ENCODE results near the gene ANKRD52.

The ANKRD52 gene

DNA sequence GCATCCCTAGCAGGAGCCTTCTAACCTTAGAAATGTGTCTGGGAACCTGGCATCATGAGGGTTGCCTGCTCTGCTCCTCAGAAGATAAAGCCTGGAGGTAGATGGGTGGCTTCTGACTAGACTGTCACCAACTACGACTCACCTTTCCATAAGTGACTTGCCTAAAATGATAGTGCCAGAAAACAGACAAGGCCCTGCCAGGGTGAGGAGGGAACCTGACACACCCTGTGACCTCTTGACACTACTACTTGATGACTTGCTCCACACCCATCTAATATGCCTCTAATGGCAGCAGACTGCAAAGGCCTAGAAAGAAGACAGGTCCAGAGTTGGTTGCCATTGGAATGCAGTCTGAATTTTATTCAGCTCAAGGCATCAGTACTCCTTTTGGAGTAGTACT, 45.8 kb downstream of the ANKRD52 start:
- no peak for DNase-seq (ENCODE audit: low read depth, low spot score)

DNA sequence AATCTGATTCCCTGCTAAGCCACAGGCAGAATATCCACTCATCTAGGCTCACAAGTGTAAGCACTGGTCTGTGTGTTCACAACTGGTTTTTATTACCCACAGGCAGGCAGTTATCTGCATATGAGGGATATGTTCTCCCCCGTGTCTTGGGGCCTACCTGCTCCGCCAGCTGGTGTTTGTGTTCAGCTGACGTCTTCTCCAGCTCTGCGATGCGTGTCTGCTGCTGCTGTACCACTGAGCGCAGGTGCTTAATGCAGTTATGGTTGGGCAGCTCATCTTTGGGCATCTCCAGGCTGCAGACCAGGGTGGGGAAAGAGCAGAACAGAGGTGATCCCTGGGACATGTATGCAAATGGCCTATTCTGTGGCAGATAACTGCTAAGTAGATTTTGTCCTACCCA, 50.2 kb downstream of the ANKRD52 start:
- DNase-seq (ENCODE audit: low read depth, low spot score), result no peak

DNA sequence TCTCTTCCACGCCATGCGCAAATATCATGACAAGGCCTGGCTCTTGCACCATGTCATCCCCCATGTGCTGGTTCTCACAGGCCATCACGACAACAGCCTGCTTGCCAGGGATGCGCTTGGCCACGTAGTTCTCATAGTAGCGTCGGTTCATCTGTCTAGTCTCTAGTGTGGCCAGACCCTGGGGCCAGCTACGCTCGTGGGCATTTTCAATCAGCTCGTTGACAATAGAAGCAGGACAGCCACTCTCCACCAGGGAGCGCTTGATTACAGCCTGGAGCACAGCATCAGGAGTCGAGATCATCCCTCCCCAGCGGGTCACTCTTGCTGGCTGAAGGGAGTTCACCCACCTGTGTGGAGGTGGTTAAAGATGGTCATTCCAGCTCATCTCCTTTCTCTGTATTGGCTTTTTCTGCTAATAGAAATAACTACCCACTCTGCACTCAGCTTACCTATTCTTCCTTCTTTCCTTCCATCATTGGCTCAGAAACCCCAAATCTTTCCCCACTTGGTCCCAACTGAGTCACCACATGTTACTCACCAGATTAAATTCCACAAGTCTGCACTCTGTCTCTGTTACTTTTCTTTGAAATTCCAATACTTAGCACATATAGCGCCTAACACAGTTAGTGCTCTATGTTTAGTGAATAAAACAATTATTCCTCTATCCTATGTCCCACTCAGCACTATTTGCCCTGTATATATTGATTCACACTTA, 51.6 kb downstream of the ANKRD52 start:
- peak; percentile 74 for DNase-seq (ENCODE audit: low read depth, low spot score)

DNA sequence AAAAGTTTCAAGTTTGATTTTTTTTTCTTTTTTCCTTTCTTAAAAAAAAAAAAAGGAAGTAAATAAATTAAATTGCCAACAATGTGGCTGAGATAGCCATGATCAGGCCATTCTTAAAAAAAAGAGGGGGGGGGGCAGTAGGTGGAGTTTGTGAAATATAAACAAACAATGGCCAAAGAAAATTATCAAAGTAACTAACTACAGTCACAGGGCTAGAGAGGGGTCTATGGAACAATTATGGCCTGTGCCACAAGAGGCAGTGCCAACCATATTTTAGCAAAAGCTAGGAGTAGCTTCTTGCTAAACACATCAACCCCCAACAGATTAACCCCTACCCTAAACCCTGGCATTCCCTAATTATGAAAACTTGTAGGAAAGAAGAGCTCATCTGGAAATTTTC, 52.7 kb downstream of the ANKRD52 start:
- no peak for DNase-seq (ENCODE audit: low read depth, low spot score)

DNA sequence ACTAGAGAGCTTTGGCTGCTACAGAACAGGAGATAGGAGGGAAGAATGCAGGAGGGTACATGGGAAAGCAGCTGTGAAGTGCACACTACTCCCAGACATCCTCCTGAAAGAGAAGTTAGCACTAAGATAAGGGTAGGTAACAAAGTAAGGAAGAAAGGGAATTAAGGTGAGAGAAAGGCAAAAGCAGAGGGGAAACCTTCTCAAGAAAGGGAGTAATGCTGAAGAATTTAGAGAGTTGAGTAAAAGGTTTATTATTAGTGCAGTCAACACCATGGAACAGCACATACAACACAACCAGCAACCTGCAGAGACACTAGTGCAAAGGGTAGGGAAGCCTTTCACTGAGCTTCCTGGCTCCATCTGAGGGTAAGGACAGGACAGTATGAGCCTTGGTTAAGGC, 53.9 kb downstream of the ANKRD52 start:
- no peak for DNase-seq (ENCODE audit: low read depth, low spot score)

DNA sequence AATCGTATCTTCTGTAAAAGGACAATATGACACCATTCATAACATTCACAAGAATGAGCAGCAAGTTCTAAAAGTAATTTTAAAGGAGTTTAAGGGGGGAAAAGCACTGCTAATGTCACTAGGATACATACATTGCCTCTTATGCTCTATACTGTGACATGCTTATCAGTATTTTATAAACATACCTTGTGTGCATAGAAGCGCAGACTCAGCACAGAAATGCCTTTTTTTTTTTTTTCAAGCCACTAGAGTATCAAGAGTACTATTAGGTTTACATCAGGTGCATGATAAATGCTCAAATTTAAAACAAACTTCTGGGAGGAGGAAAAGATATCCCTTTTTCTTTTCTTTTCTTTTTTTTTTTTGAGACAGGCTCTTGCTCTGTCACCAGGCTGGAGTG, 55.3 kb downstream of the ANKRD52 start:
- DNase-seq (ENCODE audit: low read depth, low spot score), result no peak

DNA sequence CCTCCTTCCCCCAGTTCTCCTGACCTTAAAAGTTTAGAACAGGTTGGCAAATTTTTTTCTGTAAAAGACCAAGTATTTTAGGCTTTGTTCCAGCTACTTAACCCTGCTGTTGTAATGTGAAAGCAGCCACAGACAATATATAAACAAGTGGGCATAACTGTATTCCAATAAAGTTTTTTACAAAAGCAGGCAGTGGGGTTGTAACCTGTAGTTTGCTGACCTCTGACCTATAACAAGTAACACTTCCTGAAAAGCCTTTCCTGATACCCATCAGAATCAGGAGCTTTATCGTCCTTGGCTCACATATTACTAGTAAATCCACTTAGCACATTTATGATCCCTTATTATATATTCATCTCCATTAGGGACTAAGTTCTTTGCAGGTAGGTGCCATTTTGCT, 55.8 kb downstream of the ANKRD52 start:
- DNase-seq (ENCODE audit: low read depth, low spot score), result no peak

DNA sequence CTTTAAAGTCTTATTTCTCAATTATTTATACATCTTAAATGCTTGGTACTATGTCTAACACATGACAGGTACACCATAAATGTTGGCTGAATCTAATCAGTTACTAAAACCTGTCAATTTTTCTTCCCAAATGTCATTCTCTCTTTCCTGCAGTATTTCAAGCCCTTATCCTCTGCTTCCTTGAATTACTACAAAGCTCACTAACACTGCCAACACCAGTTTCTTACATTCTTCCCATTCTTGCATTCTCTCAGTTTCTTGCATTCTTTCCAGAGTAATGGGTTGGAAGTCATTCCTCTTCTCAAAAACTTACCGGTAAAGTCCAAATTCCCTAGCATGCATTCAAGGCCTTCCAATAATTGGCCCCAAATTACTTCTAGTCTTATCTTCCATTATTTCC, 59.3 kb downstream of the ANKRD52 start:
- DNase-seq (ENCODE audit: low read depth, low spot score), result peak; percentile 32

DNA sequence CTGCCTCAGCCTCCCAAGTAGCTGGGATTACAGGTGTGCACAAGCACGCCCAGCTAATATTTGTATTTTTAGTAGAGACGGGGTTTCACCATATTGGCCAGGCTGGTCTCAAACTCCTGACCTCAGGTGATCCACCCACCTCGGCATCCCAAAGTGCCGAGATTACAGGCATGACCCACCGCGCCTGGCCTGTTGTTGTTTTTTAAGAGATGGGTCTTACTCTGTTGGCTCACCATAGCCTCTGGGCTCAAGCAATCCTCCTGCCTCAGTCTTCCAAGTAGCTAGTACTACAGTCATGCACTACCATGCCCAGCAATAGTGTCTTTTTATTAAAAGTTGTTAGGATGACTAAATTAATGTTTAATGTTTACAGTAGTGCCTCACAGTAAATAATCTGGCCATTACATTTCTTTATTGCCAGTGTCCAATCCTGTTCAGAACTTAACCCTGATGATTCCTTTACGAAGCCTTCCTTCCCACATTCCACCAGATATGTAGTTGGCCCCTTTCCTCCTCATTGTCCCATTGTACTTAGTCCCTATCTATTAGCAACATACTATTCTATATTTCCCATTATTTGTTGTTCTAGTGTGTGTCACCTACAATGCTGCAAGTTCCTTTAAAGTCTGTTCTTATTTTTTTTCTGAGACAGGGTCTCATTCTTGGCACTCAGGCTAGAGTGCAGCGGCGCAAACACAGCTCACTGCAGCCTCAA, 60.1 kb downstream of the ANKRD52 start:
- no peak for DNase-seq (ENCODE audit: low read depth, low spot score)

DNA sequence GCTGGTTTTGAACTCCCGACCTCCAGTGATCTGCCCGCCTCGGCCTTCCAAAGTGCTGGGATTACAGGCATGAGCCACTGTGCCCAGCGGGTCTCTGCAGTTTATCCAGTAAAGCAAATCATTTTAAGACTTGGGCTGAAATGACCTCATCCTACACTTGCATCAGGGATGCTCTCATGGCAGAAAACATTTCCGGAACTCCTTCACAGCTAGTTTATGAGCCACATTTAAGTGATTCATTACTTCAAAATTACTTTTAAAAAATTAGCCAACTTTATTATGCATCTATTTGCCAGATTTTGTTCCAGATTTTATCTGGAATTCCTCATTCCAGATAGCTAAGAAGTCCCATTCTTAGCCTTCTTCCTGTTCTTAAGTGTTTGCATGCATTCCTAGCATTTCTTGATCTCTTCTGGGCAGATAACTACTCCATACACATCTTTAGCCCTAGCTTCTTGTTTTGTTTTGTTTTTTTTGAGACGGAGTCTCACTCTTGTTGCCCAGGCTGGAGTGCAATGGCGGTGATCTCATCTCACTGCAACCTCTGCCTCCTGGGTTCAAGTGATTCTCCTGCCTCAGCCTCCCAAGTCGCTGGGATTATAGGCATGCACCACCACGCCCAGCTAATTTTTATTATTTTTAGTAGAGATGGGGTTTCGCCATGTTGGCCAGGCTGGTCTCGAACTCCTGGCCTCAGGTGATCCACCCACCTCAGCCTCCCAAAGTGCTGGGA, 61.2 kb downstream of the ANKRD52 start:
- peak; percentile 70 for DNase-seq (ENCODE audit: low read depth, low spot score)

DNA sequence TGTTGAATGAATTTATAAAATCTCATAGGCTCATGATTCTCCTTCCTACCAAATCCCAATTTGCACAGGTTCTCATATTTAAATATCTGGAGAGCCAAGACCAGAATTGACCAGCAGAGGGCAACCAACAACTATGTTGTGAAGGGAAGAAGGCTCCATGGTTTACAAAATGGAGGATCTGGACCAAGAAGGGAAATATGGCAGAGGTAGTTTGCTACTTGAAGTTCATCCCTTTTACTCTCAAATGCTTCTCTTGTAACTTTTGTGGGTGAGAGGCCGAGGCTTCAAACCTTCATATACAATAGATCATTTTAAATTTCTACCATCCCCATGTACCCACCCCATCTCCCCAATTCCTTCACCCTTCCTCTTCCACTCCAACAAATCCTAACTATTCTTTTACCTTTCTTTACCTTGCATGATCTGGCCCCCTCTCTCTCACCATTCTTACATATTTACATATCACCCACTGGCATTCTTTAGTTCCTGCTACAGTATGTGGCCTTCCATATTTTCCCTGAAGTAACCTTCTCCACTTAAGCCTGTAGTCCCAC, 65.1 kb downstream of the ANKRD52 start:
- DNase-seq (ENCODE audit: low read depth, low spot score), result peak; percentile 89

DNA sequence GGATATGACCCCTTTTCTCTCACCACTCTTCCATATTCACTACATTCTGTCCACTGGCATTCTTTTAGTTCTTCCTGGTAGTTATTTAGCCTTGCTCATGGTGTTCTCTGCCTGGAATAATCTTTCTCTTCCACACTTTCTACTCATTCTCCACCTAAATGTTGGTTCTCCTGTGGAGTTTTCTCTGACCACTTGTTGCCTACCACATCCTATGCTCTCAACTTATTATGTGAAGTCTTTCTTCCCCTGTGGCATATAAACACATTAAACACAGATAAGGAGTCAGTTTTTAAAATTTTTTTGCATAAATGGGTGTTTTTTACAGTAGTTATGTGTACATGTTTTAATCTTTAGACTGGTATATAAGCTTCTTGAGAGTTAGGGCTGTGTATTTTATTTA, 65.6 kb downstream of the ANKRD52 start:
- no peak for DNase-seq (ENCODE audit: low read depth, low spot score)

DNA sequence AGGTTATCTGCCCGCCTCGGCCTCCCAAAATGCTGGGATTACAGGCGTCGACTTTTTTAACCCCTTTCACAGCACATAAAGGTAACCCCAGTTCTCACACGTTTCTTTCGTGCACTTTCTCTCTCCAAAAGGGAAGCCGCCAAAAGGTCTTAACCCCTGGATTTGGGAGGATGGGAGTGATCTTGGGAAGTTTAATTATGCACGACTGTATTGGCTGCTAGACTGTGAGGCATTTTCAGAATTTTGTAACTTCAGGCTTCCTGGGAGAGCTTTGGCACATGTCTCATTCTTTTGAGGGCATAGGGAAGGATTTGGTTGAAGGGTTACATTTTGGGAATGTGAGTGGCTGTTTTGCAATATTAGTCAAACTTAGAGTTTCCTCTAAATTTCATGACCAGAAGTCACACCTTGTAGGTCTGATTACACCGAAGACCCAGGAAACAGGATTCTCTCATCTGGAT, 67.5 kb downstream of the ANKRD52 start:
- no peak for DNase-seq (ENCODE audit: low read depth, low spot score)

DNA sequence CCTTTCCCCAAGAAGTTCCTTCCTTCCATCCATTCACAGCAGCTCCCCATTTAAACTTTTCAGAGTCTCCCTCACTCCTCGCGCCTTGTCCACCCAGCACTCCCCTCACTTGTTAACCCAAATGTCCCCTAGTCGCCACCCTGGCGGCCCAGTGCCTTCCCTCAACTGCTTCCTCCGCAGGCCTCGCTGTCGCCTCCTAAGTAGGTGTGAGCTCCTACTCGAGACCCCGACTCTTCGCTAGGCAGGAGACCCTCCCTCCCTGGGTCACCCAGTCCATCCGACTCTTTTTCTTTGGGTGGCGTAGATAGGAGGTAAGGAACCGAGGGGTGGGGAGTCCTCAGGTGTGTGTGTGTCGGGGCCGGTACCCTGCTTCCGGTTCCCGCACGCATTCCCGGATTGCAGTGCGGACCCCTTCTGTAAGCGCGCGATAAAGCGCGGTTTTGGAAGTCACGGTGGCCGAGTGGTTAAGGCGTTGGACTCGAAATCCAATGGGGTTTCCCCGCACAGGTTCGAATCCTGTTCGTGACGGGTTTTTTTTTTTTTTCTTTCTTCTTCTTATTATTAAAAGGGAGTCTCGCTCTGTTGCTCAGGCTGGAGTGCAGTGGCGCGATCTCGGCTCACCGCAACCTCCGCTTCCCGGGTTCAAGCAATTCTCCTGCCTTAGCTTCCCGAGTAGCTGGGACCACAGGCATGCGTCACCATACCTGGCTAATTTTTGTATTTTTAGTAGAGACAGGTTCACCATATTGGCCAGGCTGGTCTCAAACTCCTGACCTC, 68.1 kb downstream of the ANKRD52 start:
- peak; percentile 95 for DNase-seq (ENCODE audit: low read depth, low spot score)

DNA sequence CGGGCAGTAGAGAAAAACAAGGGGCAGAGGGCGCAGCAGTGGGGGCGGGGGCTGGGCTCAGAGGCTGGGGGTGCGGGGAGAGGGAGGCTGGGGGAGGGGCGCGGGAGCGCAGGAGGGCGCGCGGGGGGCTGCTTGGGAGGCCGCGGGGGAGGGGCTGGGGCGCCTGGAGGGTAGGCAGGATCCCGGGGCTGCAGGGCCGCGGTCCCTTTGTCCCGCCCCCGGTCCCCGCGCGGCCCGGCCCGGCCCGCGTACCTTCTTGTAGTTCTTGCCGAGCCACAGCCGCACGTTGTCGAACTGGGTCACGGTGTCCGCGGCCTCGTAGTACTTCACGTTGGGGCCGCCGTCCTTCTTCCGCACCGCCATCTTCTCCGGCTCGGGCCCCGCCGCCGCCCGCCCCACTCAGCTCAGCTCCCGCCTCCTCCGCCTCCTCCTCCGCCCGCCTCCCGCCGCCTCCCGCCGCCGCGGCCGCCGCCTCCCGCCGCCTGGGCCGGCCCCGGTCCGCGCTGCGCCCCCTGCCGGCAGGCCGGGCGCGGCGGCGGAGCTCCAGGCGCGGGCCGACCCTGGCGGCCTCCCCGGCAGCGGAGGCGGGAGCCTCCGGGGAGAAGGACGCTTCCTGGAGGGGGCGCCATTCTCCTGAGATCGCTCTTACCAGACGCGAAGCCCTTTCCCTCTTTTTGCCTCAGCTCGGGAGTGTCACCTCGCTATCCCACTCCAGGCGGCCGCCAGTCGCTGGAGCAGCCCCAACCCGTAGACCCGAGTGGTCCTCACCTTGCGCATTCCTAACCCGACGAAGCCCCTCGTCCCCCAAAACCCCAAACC, 68.9 kb downstream of the ANKRD52 start, which contains the start of gene SMARCC2:
Gene SMARCC2 (minus strand): TSS at position 385 of the 819 bp plus-strand sequence. CDS start 22 bp downstream, at position 363.
- DNase-seq (ENCODE audit: low read depth, low spot score), result peak; percentile 96

DNA sequence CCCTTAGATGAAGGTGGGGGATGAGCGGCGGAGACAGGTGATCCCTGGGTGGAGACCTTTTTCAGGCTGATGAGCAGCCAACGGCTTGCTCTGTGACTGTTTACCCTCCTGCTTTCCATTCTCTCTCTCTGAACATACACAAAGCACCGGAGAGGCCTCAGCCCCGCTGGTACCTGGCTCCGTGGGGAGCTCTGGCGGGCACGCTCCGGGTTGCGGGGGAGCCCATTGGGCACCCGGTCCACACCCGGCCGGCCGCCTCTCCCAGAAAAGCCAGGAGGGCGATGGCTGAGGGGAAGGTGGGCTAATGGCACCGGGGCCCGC, 69.4 kb downstream of the ANKRD52 start:
- peak; percentile 36 for DNase-seq (ENCODE audit: low read depth, low spot score)

DNA sequence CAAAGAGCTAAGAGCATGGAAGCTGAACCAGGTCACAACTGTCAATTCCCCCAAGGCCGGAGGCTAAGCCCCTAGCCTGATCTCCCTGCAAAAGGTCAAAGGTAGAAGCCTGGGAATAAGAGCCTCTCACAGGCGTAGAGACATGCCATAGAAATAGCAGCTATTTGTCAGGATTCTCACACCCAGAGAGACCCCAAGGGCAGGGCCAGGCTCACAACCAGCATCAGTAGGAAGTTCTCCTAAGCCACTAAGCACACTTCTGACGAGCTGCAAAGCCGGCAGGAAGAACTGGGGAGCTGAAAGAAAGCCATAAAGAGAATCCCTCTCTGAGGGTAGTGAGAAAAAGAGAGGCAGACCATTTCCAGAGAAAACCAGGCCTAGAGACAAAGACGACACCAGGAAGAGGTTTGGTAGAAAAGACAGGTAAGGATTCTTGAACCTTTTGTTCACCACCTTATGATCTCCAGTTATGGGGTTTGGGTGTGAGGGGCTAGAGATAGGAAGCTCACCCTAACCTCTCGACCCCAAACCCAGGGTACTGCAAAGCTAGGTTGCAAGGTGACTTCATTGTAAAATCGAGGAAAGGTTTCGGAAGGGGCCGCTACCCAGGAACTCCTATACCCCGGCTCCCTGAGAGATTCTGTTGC, 69.9 kb downstream of the ANKRD52 start:
- DNase-seq (ENCODE audit: low read depth, low spot score), result no peak

All from astrocyte of the hippocampus (primary cell).